ENCODE measurements around the gene ARSJ. TPM values are rescaled to one million over a fixed set of nuclear protein-coding genes. Genes with fewer than 3 reads are reported as not detected.

Gene ARSJ
- total RNA-seq, 1 donor from 2014 or later = 28.5 TPM

GRCh38 chr4:113990886-113991285 is 11.4 kb upstream of the ARSJ start:
- no peak overlapping the region for H3K4me3 ChIP-seq (ENCODE audit: low read depth, low read length)
- TF ChIP-seq CTCF (conservative IDR thresholded peaks at IDR 0.05; ENCODE audit: low read depth, low read length) = no peak
- no peak for DNase-seq (ENCODE audit: low read depth)

GRCh38 chr4:113987382-113987941 is 8.0 kb upstream of the ARSJ start:
- no peak for TF ChIP-seq CTCF (conservative IDR thresholded peaks at IDR 0.05; ENCODE audit: low read depth, low read length)
- no peak for DNase-seq (ENCODE audit: low read depth)

DNA sequence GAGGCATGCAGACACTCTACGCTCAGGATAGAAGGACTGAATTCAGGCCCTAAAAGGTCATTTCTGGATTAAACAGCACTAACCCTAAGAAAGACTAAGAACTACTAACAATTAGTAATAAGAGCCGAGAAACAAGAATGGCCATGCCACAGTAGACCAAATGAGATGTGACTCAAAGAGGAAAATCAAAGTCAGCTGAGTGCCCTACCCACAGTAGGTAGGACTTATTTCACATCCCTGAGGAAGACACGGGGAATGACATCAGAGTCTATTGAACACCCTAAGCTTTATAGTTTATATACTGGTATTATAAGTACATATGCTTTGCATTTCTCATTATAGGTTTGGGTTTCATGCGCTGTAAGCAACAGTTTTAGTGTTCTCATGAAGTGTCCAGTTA is 2.7 kb upstream of the ARSJ start:
- no peak overlapping the region for H3K4me3 ChIP-seq (ENCODE audit: low read depth, low read length)
- no peak for TF ChIP-seq CTCF (conservative IDR thresholded peaks at IDR 0.05; ENCODE audit: low read depth, low read length)

More at GRCh38 chr4:113987382-113987941, 8.0 kb upstream of the ARSJ start:
- H3K4me3 ChIP-seq (ENCODE audit: low read depth, low read length) = no peak overlapping the region

DNA sequence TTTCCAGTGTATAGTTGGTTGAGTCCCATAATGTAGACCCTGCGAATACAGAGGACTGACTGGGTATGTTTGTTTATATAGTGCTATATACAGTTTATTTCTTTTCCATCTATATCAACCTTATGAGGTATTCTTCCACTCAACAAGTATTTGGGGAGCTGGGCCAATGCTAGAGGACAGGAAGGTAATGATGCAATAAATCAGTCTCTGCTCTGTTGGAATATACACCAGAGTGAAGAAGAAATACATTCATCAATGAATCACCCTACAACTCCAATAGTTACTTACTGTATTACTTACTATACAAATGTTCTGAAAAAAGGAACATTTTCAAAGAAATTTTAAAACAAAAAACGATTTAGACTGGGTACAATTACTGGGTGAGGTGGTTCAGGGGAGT is 2.1 kb upstream of the ARSJ start:
- DNase-seq (ENCODE audit: low read depth) = no peak
- H3K4me3 ChIP-seq (ENCODE audit: low read depth, low read length) = no peak overlapping the region
- no peak for TF ChIP-seq CTCF (conservative IDR thresholded peaks at IDR 0.05; ENCODE audit: low read depth, low read length)

More for the DNA sequence above, 2.7 kb upstream of the ARSJ start:
- no peak for DNase-seq (ENCODE audit: low read depth)

GRCh38 chr4:113979905-113980615 is 613 bp upstream of the ARSJ start:
- TF ChIP-seq CTCF (conservative IDR thresholded peaks at IDR 0.05; ENCODE audit: low read depth, low read length) = no peak
- DNase-seq (ENCODE audit: low read depth) = no peak
- peak overlapping the region; percentile 84 for H3K4me3 ChIP-seq (ENCODE audit: low read depth, low read length)

DNA sequence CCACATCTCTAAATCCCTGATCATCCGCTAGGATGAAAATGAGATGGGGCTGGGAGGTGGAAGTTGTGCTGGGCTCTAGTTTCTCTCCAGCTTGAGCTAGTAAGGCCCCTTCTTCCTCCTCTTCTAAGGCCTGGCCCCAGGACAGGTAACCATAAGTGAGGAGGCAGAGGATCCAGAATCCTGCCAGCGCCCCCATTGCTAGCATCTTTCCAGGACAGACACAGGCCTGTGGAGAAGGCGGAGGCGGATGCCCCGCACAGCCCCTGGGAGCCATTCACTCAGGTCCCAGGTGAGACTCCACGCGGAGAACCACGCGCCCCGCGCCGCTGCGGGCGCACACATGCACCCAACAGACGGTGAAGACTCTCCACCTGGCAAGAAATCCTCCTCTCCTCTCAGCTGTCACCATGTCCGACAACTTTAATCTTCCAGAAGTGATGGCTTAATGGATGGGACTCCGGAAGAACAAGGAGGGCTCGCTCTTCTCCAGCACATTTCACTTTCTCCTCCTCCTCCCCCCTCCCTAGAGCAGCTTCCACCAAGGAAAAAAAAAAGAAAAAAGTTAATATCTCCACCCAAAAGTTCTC is 793 bp downstream of the ARSJ start:
- no peak for DNase-seq (ENCODE audit: low read depth)
- TF ChIP-seq CTCF (conservative IDR thresholded peaks at IDR 0.05; ENCODE audit: low read depth, low read length) = peak; percentile 2
- H3K4me3 ChIP-seq (ENCODE audit: low read depth, low read length) = peak overlapping the region; percentile 84
